ENCODE measurements around the gene DNAH7.
"Not testable (repeated sequence)": the region's sequence is repeated elsewhere in the genome, so short reads cannot be mapped to it uniquely, and the experiment has no call there.

The DNAH7 gene

GRCh38 chr2:195709901-195710806 is 358.5 kb downstream of the DNAH7 start:
- no peak for DNase-seq

GRCh38 chr2:195706161-195706900 is 362.3 kb downstream of the DNAH7 start:
- no peak for DNase-seq

- DNase-seq: no peak
Observed at GRCh38 chr2:195700480-195700879, 368.2 kb downstream of the DNAH7 start.

- no peak for DNase-seq
Observed at GRCh38 chr2:195697681-195698220, 370.9 kb downstream of the DNAH7 start.

- no peak for DNase-seq
Observed at GRCh38 chr2:195696012-195696411, 372.6 kb downstream of the DNAH7 start.

- DNase-seq: no peak
Observed at GRCh38 chr2:195695002-195695631, 373.5 kb downstream of the DNAH7 start.

GRCh38 chr2:195694553-195694952 is 374.1 kb downstream of the DNAH7 start:
- no peak for DNase-seq

GRCh38 chr2:195692531-195692930 is 376.1 kb downstream of the DNAH7 start:
- DNase-seq: not testable (repeated sequence)

Measured in activated CD4-positive, alpha-beta T cell treated with anti-CD3 and anti-CD28 coated beads for 1 hour (primary cell).